Measurements from ENCODE around the gene GAS5. TPM values are rescaled to one million over a fixed set of nuclear protein-coding genes. Genes with fewer than 3 reads are reported as not detected.

Gene GAS5
- total and polyA plus RNA-seq, 9 of the 15 experiments (the other 6 are each of a cell fraction or from before 2014, with no cell fraction given) = 565 to 1,860 (median 1,006) TPM

- TF ChIP-seq PCBP2 (IDR thresholded peaks at IDR 0.05; ENCODE audit: low read depth, low read length, poor library complexity, severe bottlenecking) (no peak), MEF2A (IDR thresholded peaks at IDR 0.05; ENCODE audit: control insufficient read depth, low read depth, low read length) (no peak), SMAD3 (CRISPR knock-in tag; conservative IDR thresholded peaks at IDR 0.05) (no peak), SRSF3 (IDR thresholded peaks at IDR 0.05; ENCODE audit: insufficient read depth, low read length) (no peak), RB1 (IDR thresholded peaks at IDR 0.05; ENCODE audit: low read depth) (no peak), ETS2 (tag; IDR thresholded peaks at IDR 0.05; ENCODE audit: borderline replicate concordance, poor library complexity, severe bottlenecking) (no peak), RBM17 (IDR thresholded peaks at IDR 0.05; ENCODE audit: borderline replicate concordance, low read depth, low read length) (no peak), POLR2AphosphoS5 (IDR thresholded peaks at IDR 0.05; ENCODE audit: control insufficient read depth, insufficient read depth, low read depth, low read length) (no peak), XRCC5 (IDR thresholded peaks at IDR 0.05; ENCODE audit: low read depth, low read length) (no peak), CBX8 (IDR thresholded peaks at IDR 0.05; ENCODE audit: borderline replicate concordance, extremely low read depth, low read depth, low read length, poor library complexity, severe bottlenecking) (no peak), MIER1 (IDR thresholded peaks at IDR 0.05; ENCODE audit: low read depth) (0 out of 2 replicates have a peak, but pooled peaks have one; percentile 23), ZNF445 (CRISPR knock-in tag; IDR thresholded peaks at IDR 0.05; ENCODE audit: low read depth) (no peak), CBX1 (IDR thresholded peaks at IDR 0.05; ENCODE audit: low read depth) (no peak), ZNF197 (CRISPR knock-in tag; IDR thresholded peaks at IDR 0.05; ENCODE audit: low read depth) (no peak), POLR2AphosphoS2 (IDR thresholded peaks at IDR 0.05; ENCODE audit: low read length) (no peak), TBL1XR1 (IDR thresholded peaks at IDR 0.05; ENCODE audit: low read length in 2 of 2) (no peak)
- TF ChIP-seq, protein P1, sequence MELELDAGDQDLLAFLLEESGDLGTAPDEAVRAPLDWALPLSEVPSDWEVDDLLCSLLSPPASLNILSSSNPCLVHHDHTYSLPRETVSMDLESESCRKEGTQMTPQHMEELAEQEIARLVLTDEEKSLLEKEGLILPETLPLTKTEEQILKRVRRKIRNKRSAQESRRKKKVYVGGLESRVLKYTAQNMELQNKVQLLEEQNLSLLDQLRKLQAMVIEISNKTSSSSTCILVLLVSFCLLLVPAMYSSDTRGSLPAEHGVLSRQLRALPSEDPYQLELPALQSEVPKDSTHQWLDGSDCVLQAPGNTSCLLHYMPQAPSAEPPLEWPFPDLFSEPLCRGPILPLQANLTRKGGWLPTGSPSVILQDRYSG (tag; conservative IDR thresholded peaks at IDR 0.05; ENCODE audit: low read depth) = no peak
- TF ChIP-seq, protein P2, sequence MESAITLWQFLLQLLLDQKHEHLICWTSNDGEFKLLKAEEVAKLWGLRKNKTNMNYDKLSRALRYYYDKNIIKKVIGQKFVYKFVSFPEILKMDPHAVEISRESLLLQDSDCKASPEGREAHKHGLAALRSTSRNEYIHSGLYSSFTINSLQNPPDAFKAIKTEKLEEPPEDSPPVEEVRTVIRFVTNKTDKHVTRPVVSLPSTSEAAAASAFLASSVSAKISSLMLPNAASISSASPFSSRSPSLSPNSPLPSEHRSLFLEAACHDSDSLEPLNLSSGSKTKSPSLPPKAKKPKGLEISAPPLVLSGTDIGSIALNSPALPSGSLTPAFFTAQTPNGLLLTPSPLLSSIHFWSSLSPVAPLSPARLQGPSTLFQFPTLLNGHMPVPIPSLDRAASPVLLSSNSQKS (CRISPR knock-in tag; IDR thresholded peaks at IDR 0.05) = no peak
- TF ChIP-seq, protein P3, sequence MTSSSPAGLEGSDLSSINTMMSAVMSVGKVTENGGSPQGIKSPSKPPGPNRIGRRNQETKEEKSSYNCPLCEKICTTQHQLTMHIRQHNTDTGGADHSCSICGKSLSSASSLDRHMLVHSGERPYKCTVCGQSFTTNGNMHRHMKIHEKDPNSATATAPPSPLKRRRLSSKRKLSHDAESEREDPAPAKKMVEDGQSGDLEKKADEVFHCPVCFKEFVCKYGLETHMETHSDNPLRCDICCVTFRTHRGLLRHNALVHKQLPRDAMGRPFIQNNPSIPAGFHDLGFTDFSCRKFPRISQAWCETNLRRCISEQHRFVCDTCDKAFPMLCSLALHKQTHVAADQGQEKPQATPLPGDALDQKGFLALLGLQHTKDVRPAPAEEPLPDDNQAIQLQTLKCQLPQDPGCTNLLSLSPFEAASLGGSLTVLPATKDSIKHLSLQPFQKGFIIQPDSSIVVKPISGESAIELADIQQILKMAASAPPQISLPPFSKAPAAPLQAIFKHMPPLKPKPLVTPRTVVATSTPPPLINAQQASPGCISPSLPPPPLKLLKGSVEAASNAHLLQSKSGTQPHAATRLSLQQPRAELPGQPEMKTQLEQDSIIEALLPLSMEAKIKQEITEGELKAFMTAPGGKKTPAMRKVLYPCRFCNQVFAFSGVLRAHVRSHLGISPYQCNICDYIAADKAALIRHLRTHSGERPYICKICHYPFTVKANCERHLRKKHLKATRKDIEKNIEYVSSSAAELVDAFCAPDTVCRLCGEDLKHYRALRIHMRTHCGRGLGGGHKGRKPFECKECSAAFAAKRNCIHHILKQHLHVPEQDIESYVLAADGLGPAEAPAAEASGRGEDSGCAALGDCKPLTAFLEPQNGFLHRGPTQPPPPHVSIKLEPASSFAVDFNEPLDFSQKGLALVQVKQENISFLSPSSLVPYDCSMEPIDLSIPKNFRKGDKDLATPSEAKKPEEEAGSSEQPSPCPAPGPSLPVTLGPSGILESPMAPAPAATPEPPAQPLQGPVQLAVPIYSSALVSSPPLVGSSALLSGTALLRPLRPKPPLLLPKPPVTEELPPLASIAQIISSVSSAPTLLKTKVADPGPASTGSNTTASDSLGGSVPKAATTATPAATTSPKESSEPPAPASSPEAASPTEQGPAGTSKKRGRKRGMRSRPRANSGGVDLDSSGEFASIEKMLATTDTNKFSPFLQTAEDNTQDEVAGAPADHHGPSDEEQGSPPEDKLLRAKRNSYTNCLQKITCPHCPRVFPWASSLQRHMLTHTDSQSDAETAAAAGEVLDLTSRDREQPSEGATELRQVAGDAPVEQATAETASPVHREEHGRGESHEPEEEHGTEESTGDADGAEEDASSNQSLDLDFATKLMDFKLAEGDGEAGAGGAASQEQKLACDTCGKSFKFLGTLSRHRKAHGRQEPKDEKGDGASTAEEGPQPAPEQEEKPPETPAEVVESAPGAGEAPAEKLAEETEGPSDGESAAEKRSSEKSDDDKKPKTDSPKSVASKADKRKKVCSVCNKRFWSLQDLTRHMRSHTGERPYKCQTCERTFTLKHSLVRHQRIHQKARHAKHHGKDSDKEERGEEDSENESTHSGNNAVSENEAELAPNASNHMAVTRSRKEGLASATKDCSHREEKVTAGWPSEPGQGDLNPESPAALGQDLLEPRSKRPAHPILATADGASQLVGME (CRISPR knock-in tag; IDR thresholded peaks at IDR 0.05) = no peak
These were observed 2.7 kb upstream of the GAS5 start (continued) for GRCh38 chr1:173870252-173871075.
